Measurements from ENCODE around the gene FBRSL1. TPM values are rescaled to one million over a fixed set of nuclear protein-coding genes. Genes with fewer than 3 reads are reported as not detected.

Gene FBRSL1
- total and polyA plus RNA-seq, 2 donors from 2014 or later = 23.8 to 44.7 TPM

- Histone ChIP-seq H3K27ac (ENCODE audit: low read depth in 2 of 2, low read length in 2 of 2) (no peak overlapping the region), H3K4me3 (ENCODE audit: low read length in 3 of 3) (no peak overlapping the region), H3K27me3 (ENCODE audit: control insufficient read depth, insufficient read depth, low read length) (no peaks in the 10 kb centered on the region), H3K9ac (ENCODE audit: low read length in 3 of 3) (no peak overlapping the region), H3K36me3 (ENCODE audit: control insufficient read depth in 2 of 3, insufficient read depth in 3 of 3, low read length in 3 of 3) (peaks cover 0 to 3% (median 0%) of the 10 kb centered on the region in 3 donors), H3K9me3 (ENCODE audit: control insufficient read depth in 2 of 3, insufficient read depth in 1 of 3, low read length in 3 of 3) (peaks cover 0 to 6% (median 4%) of the 10 kb centered on the region in 3 donors), H3K4me1 (ENCODE audit: control insufficient read depth in 2 of 3, insufficient read depth in 2 of 3, low read depth in 1 of 3, low read length in 3 of 3) (no peaks in the 10 kb centered on the region)
- no peak for TF ChIP-seq CTCF (IDR thresholded peaks at IDR 0.05; ENCODE audit: borderline replicate concordance, extremely low read depth, insufficient read depth)
- DNase-seq (peak in 1 of 5 donors; percentile 56), FAIRE-seq (no peak)
- intact Hi-C loops (cut with DNase I) = no loop called here
Observed at GRCh38 chr12:132464820-132465219, 25.1 kb upstream of the FBRSL1 start.

GRCh38 chr12:132465269-132466190, 24.4 kb upstream of the FBRSL1 start:
- Histone ChIP-seq H3K4me3 (ENCODE audit: low read length in 3 of 3) (no peak overlapping the region), H3K36me3 (ENCODE audit: control insufficient read depth in 2 of 3, insufficient read depth in 3 of 3, low read length in 3 of 3) (peaks cover 0 to 3% (median 0%) of the 10 kb centered on the region in 3 donors), H3K27me3 (ENCODE audit: control insufficient read depth, insufficient read depth, low read length) (no peaks in the 10 kb centered on the region), H3K4me1 (ENCODE audit: control insufficient read depth in 2 of 3, insufficient read depth in 2 of 3, low read depth in 1 of 3, low read length in 3 of 3) (no peaks in the 10 kb centered on the region), H3K9ac (ENCODE audit: low read length in 3 of 3) (no peak overlapping the region), H3K9me3 (ENCODE audit: control insufficient read depth in 2 of 3, insufficient read depth in 1 of 3, low read length in 3 of 3) (peaks cover 0 to 6% (median 2%) of the 10 kb centered on the region in 3 donors), H3K27ac (ENCODE audit: low read depth in 2 of 2, low read length in 2 of 2) (no peak overlapping the region)
- intact Hi-C loops (cut with DNase I) = no loop called here
- DNase-seq (peak in 4 of 5 donors; percentile 41 to 66 (median 58)), FAIRE-seq (no peak)
- TF ChIP-seq CTCF (IDR thresholded peaks at IDR 0.05; ENCODE audit: borderline replicate concordance, extremely low read depth, insufficient read depth) = no peak

- DNase-seq (peak in 1 of 5 donors; percentile 56), FAIRE-seq (no peak)
- no peaks in the 10 kb centered on the region for H3K4me1 ChIP-seq (ENCODE audit: control insufficient read depth in 2 of 3, insufficient read depth in 2 of 3, low read depth in 1 of 3, low read length in 3 of 3)
- no peak overlapping the region for H3K9ac ChIP-seq (ENCODE audit: low read length in 3 of 3)
- peaks cover 0 to 6% (median 2%) of the 10 kb centered on the region in 3 donors for H3K9me3 ChIP-seq (ENCODE audit: control insufficient read depth in 2 of 3, insufficient read depth in 1 of 3, low read length in 3 of 3)
- H3K27ac ChIP-seq (ENCODE audit: low read depth in 2 of 2, low read length in 2 of 2) = no peak overlapping the region
- intact Hi-C loops (cut with DNase I) = no loop called here
- H3K27me3 ChIP-seq (ENCODE audit: control insufficient read depth, insufficient read depth, low read length) = no peaks in the 10 kb centered on the region
- TF ChIP-seq CTCF (IDR thresholded peaks at IDR 0.05; ENCODE audit: borderline replicate concordance, extremely low read depth, insufficient read depth) = no peak
- H3K4me3 ChIP-seq (ENCODE audit: low read length in 3 of 3) = no peak overlapping the region
- H3K36me3 ChIP-seq (ENCODE audit: control insufficient read depth in 2 of 3, insufficient read depth in 3 of 3, low read length in 3 of 3) = peaks cover 0 to 3% (median 0%) of the 10 kb centered on the region in 3 donors
Observed at GRCh38 chr12:132466241-132467201, 23.4 kb upstream of the FBRSL1 start.
